GM18498 (cell line): ENCODE data around the gene MGA.

Experiments used
- ATAC-seq: cut with Tn5 transposase; IDR thresholded peaks from one replicate; pipeline ENCODE4 v1.9.1; 2021; ENCODE audit warnings: mild to moderate bottlenecking, moderate library complexity; ENCODE audit not compliant: unreplicated experiment

The MGA gene

DNA sequence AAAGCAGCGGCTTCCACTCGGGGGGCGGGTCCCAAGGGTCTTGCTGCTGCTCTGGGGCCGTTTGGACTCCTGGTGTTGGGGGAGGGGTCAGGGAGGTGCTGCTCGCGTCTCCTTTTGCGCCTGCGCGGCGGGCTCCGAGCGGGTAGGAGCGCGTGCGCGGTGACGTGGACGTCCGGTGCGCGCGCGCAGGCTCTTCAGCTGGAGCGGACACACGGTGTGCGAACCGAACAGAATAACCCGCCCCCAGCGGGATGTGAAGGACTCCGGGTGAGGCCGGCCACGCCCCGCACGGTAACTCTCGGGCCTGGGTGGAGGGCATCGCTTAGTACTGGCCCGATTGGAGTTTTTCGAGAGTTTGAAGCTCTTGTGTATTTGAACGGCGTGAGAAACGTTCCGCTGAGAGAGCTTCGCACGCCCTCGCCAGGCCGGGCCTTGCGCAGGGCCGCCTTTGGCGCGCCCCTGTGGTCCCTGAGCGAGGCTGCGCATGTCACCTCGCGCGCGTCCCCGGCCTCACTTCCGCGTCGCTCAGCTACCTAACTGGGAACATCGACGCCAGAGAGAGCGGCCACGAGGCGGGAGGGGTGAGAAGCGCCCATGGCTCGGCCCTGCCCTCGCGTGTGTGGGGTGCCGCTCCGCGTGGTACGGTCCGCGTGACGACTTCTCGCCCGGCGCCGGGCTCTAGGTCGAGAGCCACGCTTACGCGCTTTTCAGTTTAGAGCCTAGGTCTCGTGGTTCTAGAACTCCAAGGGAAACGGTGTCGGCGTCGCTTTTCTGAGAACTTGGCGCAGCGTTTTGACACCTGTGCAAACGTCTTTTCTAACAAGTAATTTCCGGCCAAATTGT, at the start of gene MGA:
Gene MGA, plus strand, starts transcription at position 171 of the 843 bp plus-strand sequence.
- peak; percentile 78 for ATAC-seq

DNA sequence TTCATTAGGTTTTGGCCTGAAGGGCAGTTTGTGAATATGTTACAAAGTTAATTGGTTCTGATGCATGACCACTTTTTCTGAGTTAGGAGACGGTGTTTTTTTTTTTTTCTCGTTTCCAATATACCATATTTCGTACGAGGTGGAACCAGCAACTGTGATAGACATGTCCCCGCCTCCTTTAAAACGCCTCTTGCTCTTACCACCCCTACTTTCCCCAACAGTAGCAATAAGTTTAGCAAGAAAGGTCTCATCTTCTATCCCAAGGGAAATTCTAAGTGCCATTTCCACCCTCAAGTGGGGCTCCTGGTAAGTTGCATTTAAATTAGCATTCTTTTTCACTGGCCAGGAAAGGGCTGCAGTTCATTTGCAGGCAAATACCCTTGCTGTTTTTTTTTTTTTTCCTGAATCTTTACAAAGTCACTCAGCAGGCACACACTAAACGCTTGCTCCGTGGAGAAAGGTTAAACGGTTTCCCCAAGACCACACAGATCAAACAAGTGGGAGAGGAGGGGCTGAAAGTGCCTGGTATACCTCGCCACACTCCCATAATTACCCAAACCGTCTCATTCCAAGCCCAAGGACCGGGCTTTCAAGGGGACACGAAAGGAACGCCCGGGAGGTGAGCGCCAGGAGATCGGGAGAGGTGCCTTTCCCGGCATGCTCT, 39.5 kb upstream of the MGA start:
- no peak for ATAC-seq

DNA sequence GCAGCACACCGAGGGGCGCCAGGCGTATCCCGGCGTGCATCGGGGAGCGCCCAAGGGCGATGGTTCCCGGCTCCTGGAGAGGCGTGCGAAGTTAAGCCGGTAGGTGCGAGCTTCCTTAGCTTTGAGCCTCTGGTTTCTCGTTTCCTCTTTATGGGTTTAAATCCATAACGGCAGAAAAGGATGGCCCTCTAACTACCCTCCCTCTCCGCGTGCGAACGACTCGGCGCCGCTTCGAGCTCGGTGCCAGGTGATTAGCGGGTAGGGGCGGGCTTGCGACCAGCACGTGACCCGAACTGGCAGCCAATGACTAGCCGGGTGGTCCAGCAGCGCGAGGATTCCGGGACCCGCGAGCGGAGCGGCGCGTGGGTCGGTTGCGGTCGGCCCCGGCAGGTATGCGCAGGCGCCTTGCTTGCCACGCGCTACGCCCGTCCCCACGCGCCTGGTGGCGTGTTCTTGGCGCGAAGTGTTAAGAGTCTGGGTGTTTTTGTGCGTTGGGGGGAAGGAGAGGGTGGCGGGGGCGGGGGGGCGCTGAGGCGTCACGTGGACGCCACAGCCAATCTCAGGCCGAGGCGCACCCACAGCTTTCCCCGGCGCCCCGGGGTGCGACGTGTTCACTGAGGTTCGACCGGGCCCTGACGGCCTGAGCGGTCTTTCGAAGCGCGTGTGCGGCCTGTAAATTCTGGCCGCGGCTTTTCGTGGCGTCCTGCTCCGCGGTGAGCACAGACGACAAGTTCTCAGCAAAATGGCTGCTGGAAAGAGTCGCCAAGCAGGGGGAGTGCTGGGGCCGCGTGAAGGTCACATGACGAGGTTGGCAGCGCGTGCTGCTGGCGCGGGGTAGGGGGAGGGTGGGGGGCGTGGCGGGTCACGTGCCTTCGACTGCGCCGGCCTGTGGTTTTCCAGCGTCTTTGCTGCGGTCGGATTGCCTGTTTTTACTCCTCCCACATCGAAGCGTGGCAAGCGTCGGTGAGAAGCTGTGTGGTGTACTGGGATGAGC, 38.7 kb upstream of the MGA start:
- peak; percentile 78 for ATAC-seq

DNA sequence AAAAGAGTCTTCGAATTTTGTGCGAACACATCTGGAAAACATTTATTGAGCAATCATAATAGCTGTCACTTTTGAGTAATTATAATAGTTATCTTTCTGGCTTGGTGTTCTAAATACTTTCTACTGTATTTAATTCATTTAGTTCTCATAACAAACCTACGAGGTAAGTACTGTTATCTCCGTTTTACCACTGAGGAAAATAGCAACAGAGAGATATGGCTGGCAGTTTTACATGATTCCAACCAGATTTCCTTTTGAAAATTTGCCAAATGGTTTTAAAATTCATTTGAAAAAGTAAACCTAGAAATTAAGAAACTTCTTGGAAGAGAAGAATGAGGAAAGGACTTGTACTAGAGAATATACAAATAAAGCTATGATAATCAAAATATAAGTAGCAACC, 37.3 kb upstream of the MGA start:
- no peak for ATAC-seq

DNA sequence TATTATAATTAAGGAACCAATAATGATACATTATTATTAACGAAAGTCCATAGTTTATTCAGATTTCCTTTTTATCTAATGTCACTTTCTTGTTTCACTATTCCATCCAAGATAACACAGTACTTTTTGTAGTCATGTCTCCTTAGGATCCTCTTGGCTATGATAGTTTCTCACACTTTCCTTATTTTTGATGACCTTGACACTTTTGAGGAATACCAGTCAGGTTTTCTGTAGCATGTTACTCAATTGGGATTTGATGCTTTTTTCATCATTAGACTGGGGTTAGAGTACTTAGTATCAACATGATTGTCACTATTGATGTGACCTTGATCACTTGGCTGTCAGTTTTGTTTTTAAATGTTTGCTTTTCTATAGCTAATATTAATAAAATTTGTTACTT, 33.0 kb upstream of the MGA start:
- no peak for ATAC-seq

DNA sequence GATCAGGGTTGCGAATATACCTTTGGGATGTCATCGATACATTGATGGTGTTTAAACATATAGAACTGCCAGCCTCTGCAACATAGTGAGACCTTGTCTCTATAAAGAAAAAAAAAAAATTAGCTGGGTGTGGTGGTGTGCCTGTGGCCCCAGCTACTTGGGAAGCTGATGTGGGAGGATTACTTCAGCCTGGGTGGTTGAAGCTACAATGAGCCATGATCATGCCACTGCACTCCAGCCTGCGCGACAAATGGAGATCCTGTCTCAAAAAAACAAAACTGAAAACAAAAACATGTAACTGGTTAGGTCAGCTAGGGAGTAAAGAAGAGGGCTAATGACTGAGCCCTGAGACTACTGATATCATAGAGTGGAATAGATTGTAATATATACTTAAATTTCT, 30.7 kb upstream of the MGA start:
- ATAC-seq: no peak

DNA sequence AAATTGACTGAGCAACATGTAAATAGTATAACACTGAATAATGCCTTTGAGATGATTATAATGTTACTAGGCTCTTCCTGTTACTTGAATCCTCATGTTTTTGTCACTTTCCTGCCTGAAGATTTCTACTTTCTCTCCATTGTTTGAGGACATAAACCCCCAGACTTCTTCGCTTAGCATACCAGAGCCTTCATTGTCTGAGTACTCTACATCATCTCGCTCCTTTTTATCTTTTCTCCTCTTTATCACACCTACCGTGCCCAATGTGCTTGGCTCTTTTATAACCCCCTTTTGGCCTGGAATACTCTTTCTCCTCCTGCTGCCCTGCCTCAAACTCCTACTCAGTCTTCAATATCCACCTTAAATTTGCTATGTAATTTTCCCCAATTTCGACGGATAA, 30.3 kb upstream of the MGA start:
- ATAC-seq: no peak

DNA sequence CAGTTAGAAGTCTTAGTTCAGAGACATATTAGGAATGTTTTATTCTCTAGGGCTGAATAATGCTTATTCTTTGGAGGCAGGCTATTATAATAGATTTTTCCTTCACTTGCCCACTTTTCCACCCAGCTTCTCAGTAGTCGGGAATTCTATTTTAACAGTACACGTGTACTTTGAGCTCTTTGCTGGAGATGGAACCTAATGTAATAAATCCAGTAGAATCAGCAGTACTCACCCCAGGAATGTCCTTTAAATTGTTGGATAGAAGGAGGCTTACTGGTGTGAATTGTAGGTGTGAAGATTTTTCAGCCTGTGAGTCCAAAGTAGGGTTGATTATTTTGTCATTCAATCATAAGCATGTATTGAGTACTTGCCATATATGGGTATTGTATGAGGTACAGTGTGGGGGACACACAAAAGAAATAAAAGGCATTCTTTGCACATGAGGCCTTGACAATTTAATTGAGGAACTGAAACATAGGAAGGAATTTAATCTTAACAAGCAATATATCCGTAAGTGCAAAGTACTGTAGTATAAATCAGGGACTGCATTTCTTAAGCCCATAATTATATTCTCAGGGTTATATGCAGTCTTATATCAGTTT, 29.5 kb upstream of the MGA start:
- no peak for ATAC-seq

DNA sequence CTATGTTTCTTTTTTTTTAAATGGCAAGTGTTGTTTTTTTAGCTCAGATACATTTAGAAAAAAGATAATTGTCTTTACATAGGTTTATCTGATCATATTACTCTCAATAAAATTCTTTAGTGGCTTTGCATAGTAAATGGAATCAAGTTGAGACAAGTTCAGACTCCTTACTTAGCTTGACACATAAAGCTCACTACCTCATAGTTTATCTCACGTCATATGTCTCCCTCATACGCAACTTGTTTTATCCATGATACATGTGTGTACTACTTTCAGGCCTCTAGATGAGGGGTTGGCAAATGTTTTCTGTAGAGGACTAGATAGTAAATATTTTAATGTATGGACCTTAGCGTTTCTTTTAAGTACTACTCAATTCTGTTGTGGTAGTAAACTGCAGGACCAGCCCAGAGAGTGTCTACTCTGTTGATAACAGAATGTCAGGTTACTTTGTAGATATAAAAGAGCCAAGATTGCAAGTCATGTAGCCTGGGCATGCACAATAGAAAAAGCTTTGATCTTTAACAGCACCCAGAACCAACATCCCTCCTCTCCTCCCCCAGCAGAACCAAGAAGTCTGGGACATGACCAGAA, 28.2 kb upstream of the MGA start:
- no peak for ATAC-seq

DNA sequence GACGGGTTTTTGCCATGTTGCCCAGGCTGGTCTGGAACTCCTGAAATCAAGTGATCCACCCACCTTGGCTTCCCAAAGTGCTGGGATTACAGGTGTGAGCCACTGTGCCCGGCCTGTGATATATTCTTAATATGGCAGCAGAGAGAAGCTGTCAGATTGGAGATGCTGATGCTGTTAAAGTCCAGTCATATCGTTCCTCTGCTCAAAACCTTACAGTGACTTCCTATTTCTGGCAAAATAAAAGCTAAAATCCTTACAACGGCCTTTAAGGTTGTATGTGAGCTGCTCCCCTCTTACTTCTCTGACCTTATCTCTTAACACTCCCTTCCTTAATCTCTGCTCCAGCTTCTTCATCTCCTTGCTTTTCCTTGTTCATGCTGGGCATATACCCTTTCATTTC, 26.6 kb upstream of the MGA start:
- no peak for ATAC-seq

DNA sequence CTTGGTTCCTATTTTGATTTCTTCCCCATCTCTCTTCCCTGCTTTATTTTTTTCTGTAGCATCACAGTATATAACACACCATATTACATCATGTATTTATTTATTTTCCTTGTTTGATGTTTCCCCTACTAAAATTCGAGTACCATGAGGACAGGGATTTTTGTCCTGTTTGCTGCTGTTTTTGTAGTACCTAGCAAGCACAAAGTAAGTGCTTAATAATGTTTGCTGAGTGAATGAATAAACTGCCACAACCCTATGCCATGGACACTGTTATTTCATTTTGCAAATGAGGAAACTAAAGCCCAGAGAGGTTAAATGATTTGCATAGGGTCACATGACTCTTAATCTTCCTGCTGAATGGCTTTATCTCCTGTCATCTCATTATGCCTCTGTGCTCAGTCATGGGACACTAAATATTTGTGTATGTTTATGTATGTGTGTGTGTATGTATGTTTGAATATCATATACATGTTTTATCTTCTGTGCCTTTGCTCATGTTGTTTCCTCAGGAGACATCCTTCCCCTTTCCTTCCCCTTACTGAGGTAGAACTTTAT, 26.1 kb upstream of the MGA start:
- no peak for ATAC-seq

DNA sequence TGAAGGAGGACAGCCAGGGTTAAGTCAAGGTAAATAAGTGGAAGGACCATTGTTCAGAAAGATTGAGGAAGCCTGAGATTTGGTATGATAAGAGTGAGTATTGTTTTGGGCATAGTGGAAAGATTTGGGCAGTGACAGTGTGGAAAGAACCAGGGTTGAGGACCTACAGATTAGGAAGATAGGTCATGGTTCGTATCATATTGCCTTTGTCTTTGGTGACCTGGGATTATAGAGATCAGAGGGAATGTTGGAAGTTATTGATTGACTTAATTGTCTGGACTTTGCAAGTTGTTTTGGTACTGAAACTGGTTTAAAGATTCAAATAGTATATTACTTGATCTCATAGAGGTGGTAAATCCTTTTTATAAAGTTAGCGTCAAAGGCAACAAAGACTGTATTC, 23.1 kb upstream of the MGA start:
- no peak for ATAC-seq

DNA sequence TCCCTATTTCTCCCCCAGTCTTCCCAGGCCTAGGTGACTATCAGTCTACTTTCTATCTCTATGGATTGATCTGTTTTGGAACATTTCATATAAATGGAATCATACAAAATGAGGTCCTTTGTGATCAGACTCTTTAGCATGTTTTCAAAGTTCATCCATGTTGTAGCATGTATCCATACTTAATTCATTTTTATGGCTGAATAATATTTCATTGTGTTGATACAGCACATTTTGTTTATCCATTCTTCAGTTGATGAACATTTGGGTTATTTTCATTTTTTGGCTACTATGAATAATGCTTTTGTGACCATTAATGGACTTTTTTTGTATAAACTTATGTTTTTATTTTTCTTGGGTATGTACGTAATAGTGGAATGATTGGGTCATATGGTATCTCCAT, 19.2 kb upstream of the MGA start:
- no peak for ATAC-seq

DNA sequence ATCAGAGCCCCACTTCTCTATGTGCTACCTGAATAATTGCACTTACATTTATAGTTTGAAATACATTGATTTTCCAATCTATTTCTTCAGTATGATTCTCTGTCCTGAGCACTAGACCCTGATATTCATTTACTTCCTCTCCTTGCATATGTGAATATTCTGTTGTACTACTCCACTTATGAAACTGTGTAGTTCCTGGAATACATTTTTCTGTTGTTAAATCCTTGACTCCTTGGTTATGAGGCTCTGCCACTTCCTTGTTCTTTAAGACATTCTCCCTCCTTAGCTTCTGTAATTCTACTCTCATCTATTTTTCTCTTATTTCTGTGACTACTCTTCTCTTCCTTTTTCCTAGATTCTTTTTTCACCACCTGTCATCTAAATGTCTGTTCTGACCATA, 12.9 kb upstream of the MGA start:
- ATAC-seq: no peak

DNA sequence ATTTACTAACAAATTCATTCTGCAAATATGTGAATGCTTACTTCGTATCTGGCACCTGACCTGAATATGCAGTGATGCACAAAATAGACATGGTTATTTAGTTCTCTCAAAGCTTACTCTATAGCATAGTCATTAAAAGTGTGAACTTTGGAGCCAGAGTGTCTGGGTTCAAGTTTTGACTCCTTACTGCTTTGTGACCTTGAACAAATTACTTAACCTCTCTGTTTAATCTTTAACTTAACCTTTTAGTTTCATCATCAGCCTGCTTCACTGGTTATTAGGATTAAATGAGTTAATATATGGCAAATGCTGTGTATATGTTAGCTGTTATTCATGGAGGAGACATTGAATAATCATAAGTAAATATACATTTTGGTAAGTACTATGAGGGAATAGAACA, 12.1 kb upstream of the MGA start:
- ATAC-seq: no peak

DNA sequence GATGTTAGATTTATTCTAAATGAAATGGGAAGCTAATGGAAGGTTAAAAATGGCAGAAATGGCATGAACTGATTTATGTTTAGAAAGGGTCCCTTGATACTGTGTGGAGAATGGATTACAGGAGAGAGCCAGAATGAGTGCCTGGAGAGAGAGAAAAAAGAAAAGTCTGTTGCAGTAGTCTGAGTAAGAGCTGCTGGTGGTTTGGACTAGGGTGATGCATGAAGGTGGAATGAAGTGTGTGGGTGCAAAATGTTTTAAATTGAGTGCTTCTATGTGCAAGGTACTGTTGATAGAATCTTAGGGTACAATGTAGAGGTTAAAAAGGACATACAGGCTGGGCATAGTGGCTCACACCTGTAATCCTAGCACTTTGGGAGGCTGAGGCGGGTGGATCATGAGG, 11.4 kb upstream of the MGA start:
- ATAC-seq: no peak

DNA sequence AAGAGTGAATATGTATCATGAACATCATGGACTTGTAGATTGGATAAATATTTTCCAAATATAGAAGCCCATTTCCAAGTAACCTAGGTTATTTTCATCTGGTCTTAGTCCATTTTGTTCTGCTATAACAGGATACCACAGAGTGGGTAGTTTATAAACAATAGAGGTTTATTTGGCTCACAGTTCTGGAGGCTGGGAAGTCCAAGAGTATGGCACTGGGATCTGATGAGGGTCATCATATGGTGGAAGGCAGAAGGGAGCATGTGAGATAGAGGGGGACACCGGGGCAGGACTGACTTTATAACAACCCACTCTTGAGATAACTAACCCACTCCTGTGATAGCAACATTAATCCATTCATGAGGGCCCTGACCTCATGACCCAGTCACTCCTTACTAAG, 9.4 kb upstream of the MGA start:
- no peak for ATAC-seq

DNA sequence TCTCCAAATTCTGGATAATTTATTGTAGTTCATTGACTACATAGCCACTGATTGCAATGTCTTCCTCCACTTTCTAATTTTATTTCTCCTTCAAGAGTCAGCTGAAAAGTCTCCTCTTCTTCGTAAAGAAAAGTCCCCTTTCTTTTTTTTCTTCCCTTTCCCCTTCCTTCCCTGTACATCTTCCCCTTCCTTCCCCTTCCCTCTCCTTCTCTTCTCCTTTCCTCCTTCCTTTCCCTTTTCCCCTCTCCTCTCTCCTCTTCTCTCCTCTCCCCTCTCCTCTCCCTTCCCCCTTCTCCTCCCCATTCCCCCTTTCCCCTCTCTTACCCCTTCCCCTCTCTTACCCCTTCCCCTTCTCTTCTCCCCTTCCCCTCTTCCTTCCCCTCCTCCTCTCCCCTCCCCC, 8.8 kb upstream of the MGA start:
- ATAC-seq: no peak

DNA sequence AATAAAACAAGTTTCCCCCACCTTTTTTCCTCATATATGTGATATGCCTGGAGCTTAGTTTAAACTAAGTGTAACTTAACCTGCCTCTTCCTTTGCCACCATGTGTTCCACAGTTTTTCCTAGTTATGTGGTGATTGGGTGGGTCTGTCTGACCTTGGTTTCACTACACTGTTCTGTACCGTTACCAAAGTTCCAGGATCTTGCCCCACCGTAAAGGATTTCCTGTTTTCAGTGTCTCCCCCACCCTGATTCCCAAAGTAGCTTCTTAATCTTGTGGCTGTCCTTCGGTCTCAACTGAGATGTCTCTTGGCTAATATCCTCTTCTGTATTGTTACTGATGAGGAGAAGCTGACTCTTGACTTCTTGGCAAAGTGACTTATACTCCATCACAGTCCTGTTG, 6.4 kb upstream of the MGA start:
- no peak for ATAC-seq

DNA sequence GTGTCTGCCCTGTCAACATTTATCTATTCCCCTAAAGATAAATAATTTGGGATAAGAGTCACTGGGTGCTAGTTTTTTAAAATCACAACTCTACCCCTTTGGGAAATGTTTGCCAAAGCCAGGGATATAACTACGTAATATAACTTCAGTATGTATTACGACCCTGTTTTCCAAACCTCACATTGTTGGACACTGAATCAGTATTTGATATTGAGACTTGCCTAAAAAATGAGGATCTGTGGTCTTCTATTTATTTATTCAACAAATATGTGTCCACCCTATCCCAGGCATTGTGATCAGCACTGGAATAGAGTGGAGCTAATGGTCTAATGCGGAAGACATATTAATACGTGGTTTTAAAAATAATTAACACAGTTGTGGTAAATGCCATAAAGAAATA, 4.5 kb upstream of the MGA start:
- ATAC-seq: no peak
